ENCODE data around the gene WBP2NL.

DNA sequence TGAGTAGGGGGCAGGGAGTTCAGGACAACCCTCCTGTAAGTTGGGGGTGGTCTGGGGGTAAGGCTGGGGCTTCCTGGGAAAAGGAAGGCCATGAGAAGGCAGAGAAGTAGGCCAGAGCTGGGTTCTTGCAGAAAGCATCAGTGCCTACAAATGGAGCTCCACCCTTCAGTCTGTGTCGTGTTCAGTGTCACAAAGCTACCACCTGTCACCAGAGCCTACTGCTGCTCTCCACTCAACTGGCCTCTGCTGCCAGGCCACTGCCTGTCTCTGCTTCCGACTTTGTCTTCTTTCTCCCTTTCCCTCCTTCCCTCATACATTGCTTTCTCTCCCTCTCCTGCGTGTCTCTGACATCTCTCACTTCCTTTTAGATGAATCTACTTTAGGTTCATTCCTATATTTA is 3.4 kb upstream of the WBP2NL start:
- TF ChIP-seq EZH2 (IDR thresholded peaks at IDR 0.05) (no peak), POLR2AphosphoS5 (IDR thresholded peaks at IDR 0.05; ENCODE audit: borderline replicate concordance, low read depth, low read length) (no peak), FOXP2 (optimal IDR thresholded peaks at IDR 0.05; ENCODE audit: control extremely low read depth, extremely low read length, insufficient read depth) (no peak)
